Hematopoietic multipotent progenitor cell treated with erythropoietin and hydrocortisone succinate and interleukin-3 and kit ligand, for 15 days (in vitro differentiated cells): ENCODE results near the gene PARD3.
"Not testable (repeated sequence)": the region's sequence is repeated elsewhere in the genome, so short reads cannot be mapped to it uniquely, and the experiment has no call there.

Source experiments
- DNase-seq: peaks from one replicate; pipeline ENCODE4 v3.0.0-alpha.2; 2015; ENCODE audit warnings: low spot score

The PARD3 gene

DNA sequence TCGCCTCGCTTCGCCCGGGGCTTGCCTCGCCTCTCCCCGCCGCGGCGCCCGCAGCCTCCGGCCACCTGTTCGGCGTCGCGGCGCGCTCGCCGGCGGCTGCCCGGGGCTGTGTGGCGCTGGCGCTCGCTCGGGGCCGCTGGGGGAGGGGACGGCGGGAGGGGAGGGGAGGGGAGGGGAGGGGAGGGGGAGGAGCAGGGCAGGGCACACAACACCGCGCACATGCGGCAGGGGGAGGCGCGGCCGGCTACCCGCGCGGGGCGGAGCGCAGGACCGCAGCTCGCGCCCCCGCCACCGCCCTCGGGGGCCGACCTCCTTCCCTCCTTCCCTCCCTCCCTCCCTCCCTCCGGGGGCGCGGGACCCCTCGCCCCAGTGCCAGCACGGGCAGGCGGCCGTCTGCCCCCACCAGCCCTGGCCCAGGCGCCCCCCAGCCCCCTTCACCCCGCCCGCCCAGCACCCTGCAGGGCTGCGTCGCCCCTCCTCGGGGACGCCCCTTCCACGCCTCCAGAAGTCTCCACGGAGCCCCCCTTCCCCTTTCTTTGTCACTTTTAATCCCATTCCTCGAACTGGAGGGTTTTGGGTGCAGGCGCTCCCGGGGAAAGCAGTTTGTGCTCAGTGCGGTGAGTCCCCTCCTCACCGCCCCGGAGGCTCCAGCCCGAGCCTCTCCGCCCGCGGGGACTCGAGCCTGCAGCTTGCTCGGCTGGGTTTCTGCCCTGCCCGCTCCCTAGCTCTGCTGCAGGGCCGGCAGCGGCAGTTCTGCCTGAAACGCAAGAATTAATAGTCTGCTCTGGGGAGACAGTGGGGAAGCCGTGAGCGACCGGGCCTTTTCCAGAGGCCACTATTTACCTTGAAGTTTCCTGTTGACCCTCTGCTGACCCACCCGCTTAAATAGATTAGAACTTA lies at the start of gene PARD3:
Gene PARD3, minus strand, starts transcription at position 112 of the 900 bp plus-strand sequence. CDS start 301 bp downstream, outside the sequence.
- no peak for DNase-seq

DNA sequence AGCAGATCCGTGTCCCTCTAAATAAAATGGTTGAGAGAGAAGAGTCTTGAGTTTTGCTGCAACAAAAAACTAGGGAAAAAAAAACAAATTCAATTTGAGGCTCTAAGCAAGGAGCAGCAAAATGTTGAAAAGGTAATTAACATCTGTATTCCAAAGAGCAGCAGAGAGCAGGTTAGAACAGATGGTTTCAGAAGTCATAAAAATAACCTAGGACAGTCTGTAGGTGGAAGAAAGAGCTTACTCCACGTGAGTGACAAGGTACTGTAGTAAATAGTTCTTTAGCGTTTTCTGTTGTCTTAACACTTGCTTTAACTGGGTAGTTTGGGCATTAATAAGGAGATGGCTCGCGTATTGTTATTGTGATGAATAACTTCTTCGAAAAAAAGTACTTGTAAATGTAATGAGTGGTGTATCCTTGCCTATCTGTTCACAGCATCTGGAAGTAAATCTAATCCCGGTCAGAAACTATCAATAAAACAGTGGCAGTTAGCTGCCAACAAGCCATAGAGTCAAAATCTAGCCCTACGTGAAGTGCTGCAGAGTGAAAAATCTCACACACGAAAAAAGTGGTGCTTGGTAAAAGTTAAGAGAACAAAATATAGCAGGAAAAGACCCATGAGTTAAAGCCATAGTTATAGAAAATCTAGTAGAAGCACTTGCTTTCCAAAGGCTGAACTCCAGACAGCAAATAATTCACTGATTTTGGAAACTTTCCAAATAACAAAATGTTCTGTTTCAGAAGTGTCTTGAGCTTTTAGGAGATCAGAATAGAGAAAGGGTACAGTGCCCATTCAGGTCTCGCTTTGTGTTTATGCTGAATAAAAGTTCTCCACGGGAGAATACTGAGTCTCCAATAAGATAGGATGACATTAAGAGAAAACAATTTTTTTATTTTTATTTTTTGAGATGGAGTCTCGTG lies 49.3 kb upstream of the PARD3 start:
- no peak for DNase-seq

DNA sequence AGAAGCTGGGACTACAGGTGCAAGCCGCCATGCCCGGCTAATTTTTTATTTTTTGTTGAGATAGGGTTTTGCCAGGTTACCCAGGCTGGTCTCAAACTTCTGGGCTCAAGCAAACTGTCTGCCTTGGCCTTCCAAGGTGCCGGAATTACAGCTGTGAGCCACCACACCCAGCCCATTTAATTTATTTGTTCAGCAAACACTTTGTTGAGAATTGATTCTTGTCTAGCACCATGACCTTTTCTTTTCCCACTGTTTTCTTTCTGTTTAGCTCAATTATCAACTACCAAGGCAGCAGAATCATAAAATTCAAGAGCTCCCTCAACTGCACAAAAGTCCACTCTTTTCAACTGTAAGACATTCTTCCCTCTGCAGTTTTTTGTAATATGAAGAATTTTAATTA lies 47.8 kb upstream of the PARD3 start:
- DNase-seq, result no peak

DNA sequence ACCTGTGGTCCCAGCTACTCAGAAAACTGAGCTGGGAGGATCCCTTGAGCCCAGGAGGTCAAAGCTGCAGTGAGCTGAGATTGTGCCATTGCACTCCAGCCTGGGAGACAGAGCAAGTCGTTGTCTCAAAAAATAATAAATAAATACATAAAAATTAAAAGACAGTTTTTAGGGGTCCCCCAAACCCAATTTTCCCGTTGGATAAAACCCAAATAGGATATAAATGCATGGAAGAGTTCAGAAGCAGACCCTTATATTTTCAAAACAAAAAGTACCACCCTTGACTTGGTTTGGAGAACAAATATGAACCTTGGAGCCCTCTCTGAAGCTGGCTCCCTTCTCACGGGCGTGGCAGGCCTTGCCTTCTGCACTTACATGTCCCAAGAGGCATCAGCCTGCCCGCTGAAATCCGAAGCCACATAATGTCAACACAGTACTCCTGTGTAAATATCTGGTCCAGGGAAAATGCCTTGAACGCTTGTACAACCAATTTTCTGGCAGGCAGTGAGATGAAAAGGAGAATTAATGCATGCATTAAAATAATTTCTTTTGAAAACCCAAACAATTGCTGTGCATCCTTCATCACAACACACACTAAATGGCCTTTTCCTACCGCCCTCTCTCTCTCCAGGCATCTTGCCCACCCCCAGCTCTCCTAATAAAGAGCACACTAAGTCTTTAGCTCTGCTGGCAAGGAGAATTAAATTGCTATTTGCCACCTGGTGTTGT lies 46.4 kb upstream of the PARD3 start:
- DNase-seq, result no peak

DNA sequence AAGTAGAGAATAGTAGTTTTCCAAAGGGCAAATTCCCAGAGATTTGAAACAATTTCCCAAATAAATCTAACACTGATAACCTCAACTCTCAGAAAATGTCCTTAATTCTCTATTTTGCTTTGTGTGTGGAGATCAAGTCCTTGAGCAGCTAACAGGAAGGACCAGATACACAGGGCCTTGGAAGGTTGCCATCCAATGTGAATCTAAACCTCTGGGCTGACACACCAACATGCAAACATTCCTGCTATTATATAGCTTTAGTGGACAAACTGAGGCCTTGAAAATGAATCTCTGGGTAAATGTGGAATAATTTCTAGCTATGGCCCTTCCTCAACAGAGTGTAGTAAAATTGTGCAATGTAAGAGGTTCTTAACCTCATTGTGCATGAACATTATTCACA lies 44.1 kb upstream of the PARD3 start:
- no peak for DNase-seq

DNA sequence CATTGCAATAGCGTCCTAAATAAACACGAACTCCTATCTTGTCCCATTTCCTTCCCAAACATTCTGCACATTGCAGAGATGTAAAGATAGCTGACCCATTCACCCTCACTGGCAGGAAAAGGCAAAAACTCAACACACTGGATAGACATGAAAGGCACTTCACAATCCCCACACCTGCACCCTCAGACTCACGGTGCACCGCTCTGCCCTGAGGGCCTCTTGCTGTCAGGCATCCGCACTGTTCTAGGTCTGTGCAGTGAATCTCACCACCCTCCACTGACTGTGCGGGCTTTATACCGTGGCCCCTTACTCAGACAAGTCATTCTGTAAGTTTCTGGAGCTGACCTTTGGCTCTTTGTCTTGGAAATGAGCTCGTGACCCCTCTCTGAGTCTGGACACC lies 42.9 kb upstream of the PARD3 start:
- DNase-seq, result no peak

DNA sequence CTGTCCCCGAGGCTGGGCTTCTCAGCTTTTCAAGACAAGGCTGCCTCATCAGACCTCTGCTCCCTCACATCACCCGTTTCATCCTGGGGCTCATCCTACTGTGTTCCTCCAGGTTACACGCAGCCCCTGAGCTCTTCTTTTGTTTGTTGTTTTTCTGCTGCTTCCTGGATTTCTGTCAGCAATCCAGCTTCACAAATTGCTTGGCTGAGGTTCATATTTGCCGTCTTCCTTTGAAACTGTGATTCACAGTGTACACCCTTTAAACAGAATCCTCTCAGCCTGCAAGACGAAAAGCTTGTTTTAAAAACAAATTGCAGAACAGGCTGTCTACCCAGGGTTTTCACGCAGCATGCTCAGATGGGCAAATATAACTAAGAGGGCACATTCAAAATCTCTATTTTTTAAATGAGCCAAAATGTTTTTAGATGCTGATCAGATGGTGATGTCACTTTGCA lies 39.1 kb upstream of the PARD3 start:
- no peak for DNase-seq

DNA sequence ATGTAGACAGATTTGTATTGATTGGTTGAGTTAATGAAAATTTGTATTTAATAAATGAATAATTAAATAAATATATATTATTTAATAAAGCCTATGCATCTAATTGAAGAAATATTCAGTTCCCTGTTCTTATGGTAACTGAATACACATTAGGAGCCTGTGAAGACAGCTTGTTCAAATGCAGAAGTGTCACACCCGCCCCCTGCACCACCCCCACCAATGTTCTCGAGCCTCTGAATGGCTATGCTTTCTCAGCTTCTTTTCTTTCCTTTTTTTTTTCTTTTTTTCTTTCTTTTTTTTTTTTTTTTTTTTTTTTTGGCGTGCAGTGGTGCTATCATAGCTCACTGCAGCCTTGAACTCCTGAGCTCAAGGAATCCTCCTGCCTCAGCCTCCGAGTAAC lies 38.3 kb upstream of the PARD3 start:
- DNase-seq, result no peak

DNA sequence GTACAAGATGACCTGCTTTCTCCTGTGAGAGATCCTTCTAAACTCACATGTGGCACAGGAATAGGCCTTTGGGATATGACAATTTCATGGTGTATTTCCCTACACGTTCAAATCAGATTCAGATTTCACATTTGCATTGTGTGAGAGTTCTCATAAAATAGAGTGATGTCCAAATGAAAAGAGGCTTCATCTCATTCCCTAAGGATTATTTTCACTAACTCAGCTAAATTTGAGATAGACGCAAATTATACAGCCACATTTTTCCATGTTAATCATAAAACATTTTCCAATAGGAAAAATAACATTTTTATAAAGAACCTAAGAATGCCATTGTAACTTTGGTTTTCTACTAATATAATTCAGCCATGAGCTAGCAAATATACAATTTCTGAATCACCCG lies 35.5 kb upstream of the PARD3 start:
- no peak for DNase-seq

DNA sequence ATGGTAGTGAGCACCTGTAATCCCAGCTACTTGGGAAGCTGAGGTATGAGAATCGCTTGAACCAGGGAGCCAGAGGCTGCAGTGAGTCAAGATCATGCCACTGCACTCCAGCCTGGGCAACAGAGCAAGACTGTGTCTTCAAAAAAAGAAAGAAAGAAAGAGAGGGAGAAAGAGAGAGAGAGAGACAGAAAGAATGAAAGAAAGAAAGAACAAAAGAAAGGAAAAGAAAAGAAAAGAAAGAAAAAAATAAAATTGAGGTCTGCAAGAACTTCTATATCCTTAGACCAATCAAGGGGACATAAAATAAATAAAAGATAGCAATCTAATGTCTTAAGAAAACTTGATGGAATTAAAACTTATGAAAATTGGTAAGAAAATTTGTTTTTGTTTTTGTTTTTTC lies 34.9 kb upstream of the PARD3 start:
- no peak for DNase-seq

DNA sequence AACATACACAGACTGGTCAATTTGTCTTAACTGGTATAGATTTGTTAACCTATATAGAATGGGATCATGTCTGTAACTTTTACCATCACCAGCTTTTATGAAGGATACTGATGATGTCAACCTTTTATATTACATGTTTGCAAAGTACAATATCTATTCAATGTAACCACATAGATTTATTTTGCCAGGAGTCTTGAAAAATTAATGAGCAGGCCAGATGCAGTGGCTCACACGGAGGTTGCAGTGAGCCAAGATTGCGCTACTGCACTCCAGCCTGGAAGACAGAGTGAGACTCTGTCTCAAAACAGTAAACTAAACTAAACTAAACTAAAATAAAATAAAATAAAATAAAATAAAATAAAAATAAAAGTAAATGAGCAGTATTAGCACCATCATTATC lies 30.0 kb upstream of the PARD3 start:
- no peak for DNase-seq

DNA sequence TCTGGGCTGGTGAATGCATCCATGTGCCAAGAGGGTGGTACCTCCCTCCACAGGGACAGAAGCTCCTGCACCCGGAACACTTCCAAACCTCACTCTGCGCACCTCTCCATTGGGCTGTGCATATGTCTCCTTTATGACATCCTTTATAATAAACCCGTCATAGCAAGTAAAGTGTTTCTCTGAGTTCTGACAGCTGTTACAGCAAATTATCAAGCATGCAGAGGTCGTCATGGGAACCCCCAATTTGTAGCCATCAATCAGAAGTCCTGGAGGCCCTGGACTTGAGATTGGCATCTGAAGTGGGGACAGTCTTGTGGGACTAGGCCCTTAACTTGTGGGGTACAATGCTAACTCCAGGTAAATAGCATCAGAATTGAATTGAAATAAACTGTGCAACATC lies 29.4 kb upstream of the PARD3 start:
- no peak for DNase-seq

DNA sequence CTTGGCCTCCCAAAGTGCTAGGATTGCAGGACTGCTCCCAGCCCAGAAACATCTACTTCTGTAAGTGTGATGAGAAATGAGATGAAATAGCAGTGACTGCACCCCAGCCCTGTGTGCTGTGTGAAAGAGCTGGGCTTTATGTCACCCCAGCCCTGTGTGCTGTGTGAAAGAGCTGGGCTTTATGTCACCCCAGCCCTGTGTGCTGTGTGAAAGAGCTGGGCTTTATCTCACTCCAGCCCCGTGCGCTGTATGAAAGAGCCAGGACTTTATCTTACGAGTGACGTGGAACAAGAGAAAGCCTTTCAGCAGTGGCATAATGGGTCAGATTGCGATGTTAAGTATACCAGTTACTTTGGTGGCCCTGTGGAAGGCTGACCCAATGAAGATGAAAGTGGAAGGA lies 28.4 kb upstream of the PARD3 start:
- not testable (repeated sequence) for DNase-seq

DNA sequence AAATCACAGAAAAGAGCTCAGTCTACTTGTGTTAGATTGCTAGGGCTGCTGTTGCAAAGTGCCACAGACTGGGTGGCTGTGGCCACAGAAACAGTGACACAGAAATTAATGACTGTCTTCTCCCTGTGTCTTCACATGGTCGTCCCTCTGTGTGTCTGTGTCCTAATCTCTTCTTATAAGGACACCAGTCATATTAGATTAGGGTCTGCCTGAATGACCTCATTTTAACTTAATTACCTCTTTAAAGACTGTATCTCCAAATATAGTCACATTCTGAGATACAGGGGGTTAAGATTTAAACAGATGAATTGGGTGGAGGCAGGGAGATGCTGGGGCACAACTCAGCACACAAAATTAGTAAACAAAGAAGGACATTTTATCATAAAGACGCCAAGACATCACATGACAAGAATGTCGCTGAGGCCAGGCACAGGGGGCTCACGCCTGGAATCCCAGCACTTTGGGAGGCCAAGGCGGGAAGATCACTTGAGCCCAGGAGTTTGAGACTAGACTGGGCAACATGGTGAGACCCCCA lies 23.3 kb upstream of the PARD3 start:
- DNase-seq, result no peak

DNA sequence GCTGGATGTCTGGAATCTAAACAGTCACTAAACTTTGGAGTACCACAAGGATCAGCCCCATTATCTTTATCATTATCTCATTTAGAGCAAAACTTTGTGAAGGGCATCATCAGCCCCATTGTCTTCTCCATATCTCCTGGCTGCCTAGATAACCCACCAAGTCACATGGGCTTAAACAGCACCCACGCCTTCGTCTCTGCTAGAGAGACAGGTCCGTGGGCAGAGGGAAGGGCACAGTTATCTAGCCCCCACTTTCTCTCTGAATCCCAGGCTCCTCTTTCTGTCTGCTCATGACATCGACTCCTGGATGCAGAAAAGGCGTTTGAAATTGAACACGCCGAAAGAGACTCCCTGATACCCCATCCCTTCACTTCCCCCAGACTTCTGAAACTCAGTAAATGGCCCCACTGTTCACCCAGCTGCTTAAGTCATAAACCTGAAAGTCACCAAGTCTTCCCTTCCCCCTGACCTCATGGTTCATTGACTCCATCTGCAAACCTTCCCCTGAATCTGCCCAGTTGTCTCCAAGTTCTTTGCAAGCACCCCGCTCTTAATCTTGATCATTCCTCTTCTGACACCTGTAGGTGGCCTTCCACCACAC lies 20.9 kb upstream of the PARD3 start:
- DNase-seq, result no peak

DNA sequence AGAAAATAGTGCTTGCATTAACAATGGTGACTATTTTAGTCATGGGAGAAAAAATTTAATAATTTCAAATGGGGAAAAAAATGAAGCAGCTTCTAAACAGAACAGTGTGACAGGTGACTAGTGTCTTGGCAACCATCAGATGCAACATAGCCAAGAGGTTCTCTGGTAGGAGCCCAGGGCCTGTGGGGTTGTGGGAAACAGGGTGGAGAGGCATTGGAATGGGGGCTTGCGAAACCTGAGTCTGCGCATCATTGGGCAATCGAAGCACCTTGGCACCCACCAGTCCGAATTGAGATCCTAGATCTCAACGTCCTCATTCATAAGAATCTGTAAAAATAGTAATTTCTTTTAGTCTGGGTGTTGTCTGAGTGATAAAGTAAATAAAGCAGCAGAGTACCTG lies 19.2 kb upstream of the PARD3 start:
- no peak for DNase-seq

DNA sequence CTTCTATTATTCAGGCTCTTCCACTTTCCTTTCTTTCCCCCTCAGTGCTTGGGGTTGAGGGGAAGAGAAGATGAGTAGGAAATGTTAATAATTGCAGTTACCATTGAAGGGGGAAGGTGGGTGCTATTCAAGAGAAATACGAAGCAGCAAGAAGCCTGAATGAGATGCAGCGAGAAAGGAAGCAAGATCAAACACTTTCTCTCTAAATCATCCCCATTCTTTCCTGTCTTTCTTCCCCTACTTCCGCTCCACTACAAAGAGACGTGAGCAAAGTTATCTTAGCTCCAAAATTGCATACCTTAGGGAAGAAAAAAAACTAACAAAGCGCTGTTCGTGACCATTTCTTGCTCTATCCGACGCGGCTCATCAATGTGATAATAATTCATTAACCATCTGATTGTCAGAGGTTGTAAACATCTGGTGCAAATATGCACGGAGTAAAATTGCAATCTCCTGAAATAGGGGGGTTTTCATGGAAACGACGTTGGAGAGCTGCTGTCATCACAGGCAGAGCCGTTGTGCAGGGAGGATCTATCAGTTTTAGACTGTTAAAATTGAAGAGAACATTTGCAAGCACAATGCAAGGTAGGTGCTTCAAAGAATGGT lies 15.2 kb upstream of the PARD3 start:
- no peak for DNase-seq

DNA sequence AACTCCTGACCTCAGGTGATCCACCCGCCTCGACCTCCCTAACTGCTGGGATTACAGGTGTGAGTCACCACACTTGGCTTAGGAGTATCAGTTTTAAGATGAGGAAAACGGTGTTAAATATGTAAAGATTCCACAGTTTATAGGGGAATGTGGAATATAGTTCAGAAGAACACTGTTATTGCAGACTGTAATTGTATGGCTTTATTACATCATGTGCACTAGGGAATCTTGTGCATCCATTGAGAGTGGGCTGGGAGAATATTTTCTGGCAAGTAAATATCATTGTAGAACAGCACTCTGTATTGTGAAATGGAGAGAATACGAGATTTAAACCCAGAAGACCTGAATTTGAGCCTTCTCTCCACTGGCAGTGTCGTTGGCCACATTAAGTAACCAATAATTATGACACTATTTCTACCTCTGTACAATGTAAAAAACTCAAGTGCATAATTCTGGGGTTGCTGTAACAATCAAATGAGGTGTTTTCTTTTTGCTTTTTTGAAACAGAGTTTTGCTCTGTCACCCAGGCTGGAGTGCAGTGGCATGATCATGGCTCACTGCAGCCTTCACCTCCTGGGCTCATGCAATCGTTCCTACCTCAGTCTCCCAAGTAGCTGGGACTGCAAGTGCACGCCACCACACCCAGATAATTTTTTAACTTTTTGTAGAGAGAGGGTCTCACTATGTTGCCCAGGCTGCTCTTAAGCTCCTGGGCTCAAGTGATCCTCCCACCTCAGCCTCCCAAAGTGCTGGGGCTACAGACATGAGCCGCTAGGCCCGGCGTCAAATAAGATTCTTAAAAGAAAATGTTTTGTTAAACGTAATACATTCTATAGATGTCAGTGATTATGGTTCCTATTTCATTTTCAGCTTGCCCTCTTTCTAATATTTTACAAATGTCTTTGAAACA lies 12.0 kb upstream of the PARD3 start:
- DNase-seq, result no peak

DNA sequence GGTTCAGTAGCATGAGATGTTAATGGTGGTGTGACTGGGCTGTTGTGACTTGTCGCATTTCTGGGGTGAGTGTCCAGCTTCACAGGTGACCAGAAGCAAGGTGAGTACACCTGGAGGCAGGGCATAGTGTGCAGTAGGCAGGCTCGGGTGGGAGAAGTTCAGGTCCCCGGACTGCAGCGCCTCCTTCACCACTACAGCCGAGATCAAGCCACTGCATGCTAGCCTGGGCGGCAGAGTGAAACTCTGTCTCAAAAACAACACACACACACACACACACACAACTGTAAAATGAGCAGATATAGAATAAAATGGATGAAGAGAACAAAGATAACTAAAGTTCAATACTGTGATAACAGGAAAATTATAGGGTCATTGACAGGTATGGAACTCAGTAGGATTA lies 11.1 kb upstream of the PARD3 start:
- no peak for DNase-seq

DNA sequence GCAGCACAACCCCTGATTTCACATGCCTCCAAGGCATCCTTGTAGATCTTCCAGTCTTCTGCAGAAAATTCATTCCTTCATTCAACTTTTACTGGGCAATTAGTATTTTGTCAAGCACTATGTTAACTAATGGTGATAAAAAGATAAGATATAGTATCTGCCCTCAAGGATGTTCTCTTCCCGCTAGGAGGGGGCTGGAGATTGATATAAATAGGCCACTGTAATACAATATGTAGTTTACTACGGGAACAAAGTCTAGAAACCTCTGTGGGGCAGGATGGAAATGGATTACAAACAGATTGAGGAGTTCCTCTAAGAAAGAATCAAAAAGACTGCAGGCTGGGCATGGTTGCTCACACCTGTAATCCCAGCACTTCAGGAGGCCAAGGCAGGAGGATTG lies 10.3 kb upstream of the PARD3 start:
- no peak for DNase-seq
